NCI-H2029 (cell line): ENCODE measurements around the gene GPR68.

Experiments used
- DNase-seq: peaks from one replicate; lab custom pipeline; 2025; lab: John Stamatoyannopoulos, UW

The GPR68 gene

GRCh38 chr14:91244501-91244901, at the start of gene GPR68:
Gene GPR68, minus strand, starts transcription at chr14:91244704. Its CDS starts 9,654 bp downstream, at chr14:91235050.
- DNase-seq, result no peak

- no peak for DNase-seq
Measured at GRCh38 chr14:91294153-91294552, 49.6 kb upstream of the GPR68 start.

DNA sequence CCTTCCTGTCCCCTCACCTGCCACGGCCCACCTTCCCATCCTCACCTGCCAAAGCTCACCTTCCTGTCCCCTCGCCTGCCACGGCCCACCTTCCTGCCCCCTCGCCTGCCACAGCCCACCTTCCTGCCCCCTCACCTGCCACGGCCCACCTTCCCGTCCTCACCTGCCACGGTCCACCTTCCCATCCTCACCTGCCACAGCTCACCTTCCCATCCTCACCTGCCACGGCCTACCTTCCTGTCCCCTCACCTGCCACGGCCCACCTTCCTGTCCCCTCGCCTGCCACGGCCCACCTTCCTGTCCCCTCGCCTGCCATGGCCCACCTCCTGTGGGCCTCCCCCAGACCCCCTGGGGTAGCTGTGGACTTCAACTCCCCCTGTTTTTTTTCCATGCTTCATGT, 48.8 kb upstream of the GPR68 start:
- no peak for DNase-seq

DNA sequence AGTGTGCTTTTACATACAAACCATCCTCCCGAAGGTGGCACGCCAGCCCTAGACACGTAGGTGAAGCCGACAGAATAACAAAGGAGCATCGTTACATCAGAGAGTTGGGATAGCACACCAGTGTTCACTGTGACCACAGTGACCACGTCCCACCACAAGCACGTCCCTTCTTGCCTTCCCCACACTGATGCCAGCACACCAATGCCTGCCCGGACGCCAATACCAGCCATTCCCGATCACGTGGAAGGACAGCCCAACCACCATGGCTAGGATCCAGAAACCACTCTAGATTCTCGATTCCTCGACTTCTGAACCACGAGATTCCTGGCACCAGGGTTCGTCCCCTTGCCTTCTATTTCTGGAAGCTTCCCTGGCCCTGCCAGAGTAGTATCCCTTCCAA, 48.0 kb upstream of the GPR68 start:
- DNase-seq, result no peak

DNA sequence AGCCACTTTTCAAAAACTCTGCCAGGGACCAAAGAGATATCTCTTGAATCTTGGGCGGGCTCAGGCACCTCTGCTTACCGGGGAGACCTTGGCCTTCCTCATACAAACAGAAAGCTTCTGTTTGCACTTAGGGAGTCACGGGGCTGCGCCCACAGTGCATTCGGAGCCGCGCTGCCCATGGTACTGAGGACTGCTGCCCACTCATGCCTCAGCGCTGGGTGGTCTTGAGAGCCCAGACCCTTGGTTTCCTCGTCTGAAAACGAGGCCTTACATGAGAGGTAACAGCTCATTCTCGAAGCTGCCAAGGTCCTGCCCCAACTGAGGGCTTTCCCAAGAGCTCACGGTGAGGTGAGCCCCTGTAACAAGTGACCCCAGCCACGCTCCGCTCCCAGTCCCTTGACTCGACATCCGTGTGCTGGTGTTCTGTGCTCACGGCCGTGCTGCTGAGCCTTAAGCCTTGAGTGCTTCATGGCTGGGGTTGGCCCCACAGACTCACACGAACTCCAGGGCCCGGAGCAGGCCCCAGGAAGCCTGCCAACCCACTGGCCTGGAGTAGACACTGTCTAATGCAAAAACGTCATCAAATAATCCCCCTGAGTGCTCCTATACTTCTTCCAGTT, 47.4 kb upstream of the GPR68 start:
- no peak for DNase-seq

DNA sequence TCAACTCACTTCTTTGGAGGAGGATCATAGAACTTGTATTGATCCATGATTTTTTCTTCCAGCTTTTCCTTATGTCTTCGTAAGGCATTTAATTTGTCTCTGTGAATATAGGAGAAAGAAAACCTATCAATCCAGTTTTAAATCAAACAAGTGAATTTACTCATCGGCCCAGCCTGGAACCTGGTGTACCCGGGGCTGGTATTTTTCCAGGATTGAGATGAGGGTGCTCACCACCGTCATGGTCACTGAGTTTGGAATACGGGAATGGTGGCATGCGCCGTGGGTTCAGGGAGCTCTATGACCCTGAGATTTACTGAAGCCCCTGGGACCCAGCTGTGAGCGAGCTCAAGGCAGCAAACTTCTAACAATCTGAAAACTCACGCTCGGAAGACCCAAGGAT, 46.5 kb upstream of the GPR68 start:
- DNase-seq, result no peak

DNA sequence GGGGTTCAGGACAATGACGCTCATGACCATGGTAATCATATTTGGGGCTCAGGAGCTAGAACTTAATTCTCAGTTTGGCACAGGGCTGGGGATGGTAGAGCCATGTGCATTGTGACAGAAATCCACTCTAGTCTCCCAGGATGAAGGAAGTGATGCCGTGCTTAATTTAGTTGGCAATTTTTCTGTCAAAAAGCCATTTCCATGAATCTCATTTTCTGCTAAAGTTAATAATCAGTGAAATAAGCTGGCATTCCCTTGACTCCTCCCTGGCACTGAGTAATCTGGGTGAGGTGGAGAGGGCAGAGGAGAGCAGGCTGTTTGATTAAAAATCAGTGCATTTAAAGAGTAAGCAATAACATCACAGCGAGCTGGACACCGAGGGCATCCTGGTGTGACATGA, 45.0 kb upstream of the GPR68 start:
- no peak for DNase-seq

GRCh38 chr14:91288876-91289275, 44.4 kb upstream of the GPR68 start:
- DNase-seq, result no peak

GRCh38 chr14:91286530-91286937, 42.0 kb upstream of the GPR68 start:
- DNase-seq, result no peak

DNA sequence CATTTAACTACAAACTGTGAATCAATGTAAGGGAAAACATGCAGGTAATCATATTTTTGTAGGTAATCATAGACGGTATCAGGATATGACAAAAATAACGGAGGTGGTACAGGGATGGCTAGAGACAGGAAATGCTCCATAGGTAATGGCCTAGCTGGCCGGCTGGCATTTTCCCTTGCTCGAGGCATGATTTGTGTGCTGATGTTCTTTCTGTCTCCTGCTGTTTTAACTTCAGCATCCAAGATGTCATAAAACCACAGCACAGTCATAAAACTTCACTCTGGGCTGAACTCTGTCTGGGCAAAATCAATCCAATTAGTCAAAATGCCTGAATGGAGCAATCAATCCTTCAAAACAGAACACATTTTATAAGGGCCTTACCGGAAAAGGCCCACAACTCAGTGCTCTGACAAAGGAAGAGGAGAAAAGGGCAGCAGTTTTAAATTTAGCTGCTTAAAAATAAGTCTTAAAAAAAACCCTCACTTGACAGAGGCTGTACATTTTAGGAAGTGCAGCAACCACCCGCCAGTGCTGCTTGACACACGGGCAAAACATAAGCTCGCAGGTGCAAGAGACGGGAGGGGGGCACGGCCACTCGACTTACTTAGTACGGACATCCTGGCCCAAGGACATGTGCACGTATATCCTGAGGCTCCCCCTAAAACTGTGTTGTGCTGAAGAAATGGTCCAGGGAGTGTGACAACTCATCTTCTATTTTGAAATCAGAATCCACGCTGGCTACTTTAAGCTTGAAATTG, 40.5 kb upstream of the GPR68 start:
- no peak for DNase-seq

GRCh38 chr14:91284146-91284790, 39.8 kb upstream of the GPR68 start:
- DNase-seq, result no peak

DNA sequence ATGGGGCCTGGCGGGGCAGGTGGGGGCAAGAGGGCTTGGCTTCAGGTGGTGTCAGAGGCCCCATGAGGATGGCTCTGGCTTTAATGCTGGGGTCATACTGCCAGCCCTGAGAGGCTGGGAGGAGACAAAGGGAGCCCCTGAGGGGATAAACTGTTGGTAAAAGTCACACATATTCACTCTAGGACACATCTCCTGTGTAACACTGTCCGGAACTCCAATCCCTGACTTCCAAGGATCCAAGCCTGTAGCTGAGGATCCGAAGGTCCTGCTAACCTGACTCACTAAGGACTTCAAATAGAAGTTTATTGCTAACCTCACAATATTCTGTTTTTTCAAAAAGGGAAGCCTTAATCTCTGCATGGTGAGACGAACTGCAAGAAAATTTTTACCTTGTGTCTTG, 39.2 kb upstream of the GPR68 start:
- no peak for DNase-seq

GRCh38 chr14:91282954-91283645, 38.6 kb upstream of the GPR68 start:
- no peak for DNase-seq

DNA sequence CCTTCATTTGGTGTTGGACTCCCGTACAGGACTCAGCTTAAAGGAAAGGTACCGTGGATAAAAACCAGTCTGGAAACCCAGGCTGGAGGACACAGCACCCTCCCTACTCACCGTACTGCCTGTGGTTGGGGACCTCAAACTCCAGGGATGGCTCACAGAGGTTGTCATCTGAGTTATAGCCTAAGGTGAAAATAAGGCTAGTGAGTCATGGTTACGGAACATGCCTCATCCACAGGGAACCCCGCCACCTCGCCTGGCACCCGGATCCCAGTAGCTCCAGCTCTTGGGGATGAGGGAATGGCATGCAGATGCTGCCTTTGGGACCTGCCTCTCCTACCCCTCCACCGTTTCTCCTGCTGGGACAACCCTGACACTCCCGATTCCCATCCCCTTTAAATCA, 36.8 kb upstream of the GPR68 start:
- no peak for DNase-seq

DNA sequence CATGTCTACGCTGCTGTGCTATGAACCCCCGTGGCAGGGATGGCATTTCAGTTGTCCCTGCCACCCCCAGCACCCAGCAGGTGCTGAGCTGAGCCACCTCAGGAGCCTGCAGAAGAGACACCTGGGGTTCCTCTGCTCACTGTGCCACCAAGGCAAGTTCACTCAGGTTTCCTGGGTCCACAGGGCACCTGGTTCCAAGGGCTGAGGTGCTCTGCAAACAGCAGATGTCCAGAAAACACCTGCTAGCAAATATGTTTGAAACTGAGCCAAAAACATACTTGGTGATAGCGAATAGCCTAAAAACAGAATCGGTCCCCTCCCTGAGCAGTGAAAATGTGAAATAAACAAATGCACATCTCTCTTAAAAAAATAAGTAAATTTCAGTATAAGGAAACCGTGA, 35.6 kb upstream of the GPR68 start:
- peak; percentile 49 for DNase-seq

DNA sequence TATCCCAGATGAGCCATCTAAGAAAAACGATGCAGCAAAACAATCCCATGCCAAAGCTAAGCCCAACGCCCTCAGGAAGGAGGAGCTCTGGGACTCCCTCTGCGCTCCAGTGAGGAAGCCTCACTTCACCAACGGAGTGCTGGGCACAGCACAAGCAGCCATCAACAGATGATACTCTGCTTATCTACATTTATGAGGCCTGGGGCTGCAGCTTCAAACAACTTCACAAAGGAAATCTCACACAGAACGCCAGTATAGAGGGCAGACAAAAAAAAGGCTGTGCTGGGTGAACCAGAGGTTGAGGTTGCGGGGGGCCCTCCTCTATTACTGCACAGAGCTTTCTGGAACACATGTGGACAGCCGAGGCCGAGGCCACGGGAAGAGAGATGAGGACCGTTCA, 34.9 kb upstream of the GPR68 start:
- no peak for DNase-seq

GRCh38 chr14:91278383-91278715, 33.8 kb upstream of the GPR68 start:
- no peak for DNase-seq

- DNase-seq, result no peak
Measured at GRCh38 chr14:91277546-91278382, 33.3 kb upstream of the GPR68 start.

GRCh38 chr14:91274796-91275195, 30.3 kb upstream of the GPR68 start:
- DNase-seq, result no peak

- no peak for DNase-seq
Measured at GRCh38 chr14:91273885-91274273, 29.4 kb upstream of the GPR68 start.

- no peak for DNase-seq
Measured at GRCh38 chr14:91273273-91273884, 28.9 kb upstream of the GPR68 start.
